Calu3 (cell line): ENCODE results near the gene MIB1. TPM values are rescaled to one million over a fixed set of nuclear protein-coding genes. Genes with fewer than 3 reads are reported as not detected.

Experiments used
- BruUV-seq: library from RNA; stranded (reverse); fragments of 400-500 nt; replicated peaks from 2 replicates; lab custom pipeline; 2021; lab: Mats Ljungman, UMichigan
- CTCF ChIA-PET: fragments of 300-600 bp; sonication (Branson Sonifier 250); formaldehyde crosslinking; loops from one replicate; lab custom pipeline; 2022; ENCODE audit warnings: antibody characterized with exemption; lab: Charles Lee
- DNase-seq: peaks from one replicate; pipeline ENCODE4 v3.0.0; 2022
- H3K27ac Mint-ChIP-seq: one replicate; pipeline ENCODE4 v1.8.0; 2022; ENCODE audit warnings: mixed read lengths; ENCODE audit not compliant: unreplicated experiment
- H3K27me3 Mint-ChIP-seq: one replicate; pipeline ENCODE4 v1.8.0; 2022; ENCODE audit warnings: mixed read lengths; ENCODE audit not compliant: unreplicated experiment
- H3K36me3 Mint-ChIP-seq: one replicate; pipeline ENCODE4 v1.8.0; 2022; ENCODE audit warnings: mild to moderate bottlenecking, moderate library complexity, mixed read lengths; ENCODE audit not compliant: insufficient read depth, unreplicated experiment
- H3K4me1 Mint-ChIP-seq: one replicate; pipeline ENCODE4 v1.8.0; 2022; ENCODE audit warnings: mild to moderate bottlenecking, low read depth, mixed read lengths; ENCODE audit not compliant: unreplicated experiment
- H3K4me3 Mint-ChIP-seq: one replicate; pipeline ENCODE4 v1.8.0; 2022; ENCODE audit warnings: mild to moderate bottlenecking, low read depth, moderate library complexity, mixed read lengths; ENCODE audit not compliant: unreplicated experiment
- H3K9me3 Mint-ChIP-seq: one replicate; pipeline ENCODE4 v1.8.0; 2022; ENCODE audit warnings: low read depth, mixed read lengths; ENCODE audit not compliant: unreplicated experiment
- intact Hi-C: fragments of 100-400 bp; cut with micrococcal nuclease; formaldehyde crosslinking; loops from one replicate; pipeline ENCODE4 v1.10.0; 2022; ENCODE audit not compliant: unreplicated experiment
- total RNA-seq: library from RNA; stranded (reverse); gene quantifications from 2 replicates; pipeline ENCODE4 v1.2.3, GENCODE V29; 2022
- TF ChIP-seq, protein P1 (sequence below): fragments of 200-600 bp; IDR thresholded peaks from one replicate; pipeline ENCODE4 v1.8.0; 2022; ENCODE audit warnings: antibody characterized with exemption; ENCODE audit not compliant: unreplicated experiment

Gene MIB1
- total RNA-seq, 1 experiment from 2014 or later, result 33.6 TPM

DNA sequence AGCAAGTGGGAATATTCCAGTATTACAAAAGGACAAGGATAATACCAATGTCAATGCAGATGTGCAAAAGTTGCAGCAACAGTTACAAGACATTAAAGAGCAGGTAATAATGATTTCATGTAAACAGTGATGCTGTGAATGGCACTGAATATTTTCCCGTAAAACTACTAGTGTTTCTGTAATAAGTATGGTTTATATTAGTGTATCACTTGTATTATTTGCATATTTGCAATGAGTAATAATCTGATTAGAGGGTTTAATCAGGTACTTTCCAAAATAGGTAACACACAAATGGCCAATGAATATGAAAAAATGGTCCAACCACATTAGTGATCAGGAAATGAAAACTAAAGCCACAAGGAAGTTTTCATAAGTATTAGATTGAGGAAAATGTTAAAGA lies 118.0 kb downstream of the MIB1 start:
- no peak overlapping the region for H3K27ac Mint-ChIP-seq
- intact Hi-C loops, result no loop called here
- no peaks in the 10 kb centered on the region for H3K4me1 Mint-ChIP-seq
- DNase-seq, result no peak
- no peak overlapping the region for H3K4me3 Mint-ChIP-seq
- BruUV-seq, result no TSS peak
- CTCF ChIA-PET, result no interaction called here
- H3K9me3 Mint-ChIP-seq, result no peaks in the 10 kb centered on the region
- no peaks in the 10 kb centered on the region for H3K27me3 Mint-ChIP-seq
- H3K36me3 Mint-ChIP-seq, result peaks cover 7% of the 10 kb centered on the region
- TF ChIP-seq, protein P1, sequence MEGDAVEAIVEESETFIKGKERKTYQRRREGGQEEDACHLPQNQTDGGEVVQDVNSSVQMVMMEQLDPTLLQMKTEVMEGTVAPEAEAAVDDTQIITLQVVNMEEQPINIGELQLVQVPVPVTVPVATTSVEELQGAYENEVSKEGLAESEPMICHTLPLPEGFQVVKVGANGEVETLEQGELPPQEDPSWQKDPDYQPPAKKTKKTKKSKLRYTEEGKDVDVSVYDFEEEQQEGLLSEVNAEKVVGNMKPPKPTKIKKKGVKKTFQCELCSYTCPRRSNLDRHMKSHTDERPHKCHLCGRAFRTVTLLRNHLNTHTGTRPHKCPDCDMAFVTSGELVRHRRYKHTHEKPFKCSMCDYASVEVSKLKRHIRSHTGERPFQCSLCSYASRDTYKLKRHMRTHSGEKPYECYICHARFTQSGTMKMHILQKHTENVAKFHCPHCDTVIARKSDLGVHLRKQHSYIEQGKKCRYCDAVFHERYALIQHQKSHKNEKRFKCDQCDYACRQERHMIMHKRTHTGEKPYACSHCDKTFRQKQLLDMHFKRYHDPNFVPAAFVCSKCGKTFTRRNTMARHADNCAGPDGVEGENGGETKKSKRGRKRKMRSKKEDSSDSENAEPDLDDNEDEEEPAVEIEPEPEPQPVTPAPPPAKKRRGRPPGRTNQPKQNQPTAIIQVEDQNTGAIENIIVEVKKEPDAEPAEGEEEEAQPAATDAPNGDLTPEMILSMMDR, result no peak

DNA sequence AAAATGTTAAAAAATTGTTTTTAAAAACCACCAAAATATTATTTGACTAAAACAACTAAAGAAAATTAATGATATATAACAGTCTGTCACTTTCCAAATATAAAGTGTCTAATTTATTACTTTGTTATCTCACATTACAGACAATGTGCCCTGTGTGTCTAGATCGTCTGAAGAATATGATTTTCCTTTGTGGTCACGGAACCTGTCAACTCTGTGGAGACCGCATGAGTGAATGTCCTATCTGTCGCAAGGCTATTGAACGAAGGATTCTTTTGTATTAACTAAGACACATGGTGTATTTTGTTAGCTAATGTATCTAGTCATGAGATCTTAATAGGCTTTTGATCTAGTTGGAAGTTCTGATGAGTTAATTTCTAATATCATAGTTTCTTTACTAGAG lies 123.8 kb downstream of the MIB1 start:
- DNase-seq, result no peak
- CTCF ChIA-PET, result no interaction called here
- no peak overlapping the region for H3K4me3 Mint-ChIP-seq
- no peaks in the 10 kb centered on the region for H3K4me1 Mint-ChIP-seq
- no peaks in the 10 kb centered on the region for H3K27me3 Mint-ChIP-seq
- no TSS peak for BruUV-seq
- peaks cover 7% of the 10 kb centered on the region for H3K36me3 Mint-ChIP-seq
- intact Hi-C loops, result no loop called here
- no peaks in the 10 kb centered on the region for H3K9me3 Mint-ChIP-seq
- H3K27ac Mint-ChIP-seq, result no peak overlapping the region
- TF ChIP-seq, protein P1, result no peak

DNA sequence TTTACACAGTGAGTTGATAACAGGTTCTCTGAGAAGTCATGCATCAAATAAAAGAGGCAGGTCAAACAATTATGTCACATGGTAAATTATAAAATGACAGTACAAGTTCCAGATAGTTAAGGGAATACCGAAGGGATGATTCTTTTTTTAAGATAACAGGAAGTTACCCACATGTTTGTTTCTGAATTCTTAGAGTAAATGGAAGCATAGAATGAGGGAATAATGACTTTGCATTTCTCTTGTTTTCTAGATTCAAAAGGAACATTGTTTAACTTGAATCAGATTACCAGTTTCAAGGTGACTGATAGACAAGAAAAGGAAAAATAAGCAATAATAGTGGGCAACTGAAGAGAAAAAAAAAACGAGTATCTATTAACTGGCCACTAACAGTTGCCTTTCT lies 124.5 kb downstream of the MIB1 start:
- CTCF ChIA-PET, result no interaction called here
- intact Hi-C loops, result no loop called here
- Mint-ChIP-seq H3K4me1 (no peaks in the 10 kb centered on the region), H3K36me3 (peaks cover 5% of the 10 kb centered on the region), H3K27me3 (no peaks in the 10 kb centered on the region), H3K27ac (no peak overlapping the region), H3K9me3 (no peaks in the 10 kb centered on the region), H3K4me3 (no peak overlapping the region)
- no peak for DNase-seq
- no TSS peak for BruUV-seq
- TF ChIP-seq, protein P1, result no peak

DNA sequence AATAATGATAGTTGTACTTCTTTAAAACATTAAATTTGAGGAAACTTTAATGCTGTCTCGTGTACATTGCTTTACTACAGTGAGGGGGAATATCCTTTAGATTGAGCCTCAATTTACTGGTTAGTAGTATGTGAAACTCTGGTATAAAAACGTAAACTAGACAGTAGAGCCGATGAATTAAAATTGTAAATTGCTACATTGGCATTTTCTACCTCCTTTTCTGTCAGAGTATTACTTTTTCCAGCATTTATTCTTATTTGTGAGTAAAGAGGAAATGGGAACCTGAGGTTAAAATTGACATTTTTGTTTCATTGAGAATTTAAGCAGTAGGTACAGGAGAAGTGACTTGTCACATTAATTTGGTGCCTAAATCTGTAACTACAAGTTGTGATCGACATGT lies 128.2 kb downstream of the MIB1 start:
- H3K36me3 Mint-ChIP-seq, result peaks cover 5% of the 10 kb centered on the region
- CTCF ChIA-PET, result no interaction called here
- H3K27ac Mint-ChIP-seq, result no peak overlapping the region
- DNase-seq, result no peak
- intact Hi-C loops, result no loop called here
- no TSS peak for BruUV-seq
- H3K27me3 Mint-ChIP-seq, result no peaks in the 10 kb centered on the region
- H3K4me3 Mint-ChIP-seq, result no peak overlapping the region
- no peaks in the 10 kb centered on the region for H3K9me3 Mint-ChIP-seq
- H3K4me1 Mint-ChIP-seq, result no peaks in the 10 kb centered on the region
- TF ChIP-seq, protein P1, result no peak
